DOHH2 (cell line): ENCODE measurements around the gene SLC5A11.

ENCODE experiments used
- H3F3A ChIP-seq: fragments of 200-600 bp; sonication (generic), shearing (Covaris generic); 2 replicates; pipeline ENCODE4 v1.6.0; 2016; ENCODE audit warnings: antibody characterized with exemption, mild to moderate bottlenecking; ENCODE audit not compliant: control insufficient read depth, insufficient read depth
- H3K27ac ChIP-seq: fragments of 200-600 bp; sonication (generic); 2 replicates; pipeline ENCODE4 v1.5.1; 2014; ENCODE audit warnings: low read depth, mild to moderate bottlenecking, low read length, moderate library complexity
- H3K27me3 ChIP-seq: fragments of 200-600 bp; sonication (generic); 2 replicates; pipeline ENCODE4 v1.6.1; 2014; ENCODE audit warnings: mild to moderate bottlenecking, low read length, mixed read lengths; ENCODE audit not compliant: control insufficient read depth
- H3K36me3 ChIP-seq: fragments of 200-600 bp; sonication (generic); 2 replicates; pipeline ENCODE4 v1.6.1; 2014; ENCODE audit warnings: mild to moderate bottlenecking, low read length, moderate library complexity, mixed read lengths; ENCODE audit not compliant: control insufficient read depth
- H3K4me1 ChIP-seq: fragments of 200-600 bp; sonication (generic); 2 replicates; pipeline ENCODE4 v1.6.1; 2014; ENCODE audit warnings: mild to moderate bottlenecking, low read length, mixed read lengths; ENCODE audit not compliant: control insufficient read depth
- H3K4me2 ChIP-seq: fragments of 200-600 bp; sonication (generic); 2 replicates; pipeline ENCODE4 v1.6.0; 2014; ENCODE audit warnings: mild to moderate bottlenecking, low read length, moderate library complexity
- H3K4me3 ChIP-seq: fragments of 200-600 bp; sonication (generic); 2 replicates; pipeline ENCODE4 v1.5.1; 2014; ENCODE audit warnings: mild to moderate bottlenecking, low read length, mixed read lengths
- H3K79me2 ChIP-seq: fragments of 200-600 bp; sonication (generic); 2 replicates; pipeline ENCODE4 v1.6.1; 2014; ENCODE audit warnings: mild to moderate bottlenecking, low read length, mixed read lengths; ENCODE audit not compliant: control insufficient read depth
- H3K9me2 ChIP-seq: fragments of 200-600 bp; sonication (generic); replicated peaks from 2 replicates; pipeline ENCODE4 v1.6.1; 2014; ENCODE audit warnings: mild to moderate bottlenecking, low read length, mixed read lengths; ENCODE audit not compliant: control insufficient read depth
- H3K9me3 ChIP-seq: fragments of 200-600 bp; sonication (generic); 2 replicates; pipeline ENCODE4 v1.6.1; 2014; ENCODE audit warnings: antibody characterized with exemption, low read length, mixed read lengths; ENCODE audit not compliant: control insufficient read depth, insufficient read depth
- H4K20me1 ChIP-seq: fragments of 200-600 bp; sonication (generic); 2 replicates; pipeline ENCODE4 v1.6.0; 2014; ENCODE audit warnings: low read depth, mild to moderate bottlenecking, antibody characterized with exemption, low read length, moderate library complexity; ENCODE audit not compliant: control insufficient read depth, insufficient read depth
- CTCF ChIP-seq: fragments of 200-600 bp; sonication (generic); IDR thresholded peaks from one replicate; pipeline ENCODE4 v1.5.1; 2014; ENCODE audit warnings: antibody characterized with exemption, mild to moderate bottlenecking, low read depth, low read length; ENCODE audit not compliant: poor library complexity, severe bottlenecking
- EZH2phosphoT487 ChIP-seq: fragments of 200-600 bp; sonication (generic); IDR thresholded peaks from 2 replicates; pipeline ENCODE4 v1.6.1; 2017; ENCODE audit warnings: borderline replicate concordance, mild to moderate bottlenecking, antibody characterized with exemption, low read length, moderate library complexity, mixed read lengths

The SLC5A11 gene

GRCh38 chr16:24915576-24915975, 69.8 kb downstream of the SLC5A11 start:
- H3K4me2 ChIP-seq, result no peak overlapping the region
- H3K27me3 ChIP-seq, result no peaks in the 10 kb centered on the region
- no peaks in the 10 kb centered on the region for H3K79me2 ChIP-seq
- H3F3A ChIP-seq, result no peaks in the 10 kb centered on the region
- H3K27ac ChIP-seq, result no peak overlapping the region
- no peaks in the 10 kb centered on the region for H3K36me3 ChIP-seq
- TF ChIP-seq EZH2phosphoT487 (no peak), CTCF (no peak)
- no peaks in the 10 kb centered on the region for H3K9me2 ChIP-seq
- H3K4me3 ChIP-seq, result no peak overlapping the region
- no peaks in the 10 kb centered on the region for H4K20me1 ChIP-seq
- no peaks in the 10 kb centered on the region for H3K9me3 ChIP-seq
- no peaks in the 10 kb centered on the region for H3K4me1 ChIP-seq

- Histone ChIP-seq H3K36me3 (no peaks in the 10 kb centered on the region), H3K27ac (no peak overlapping the region), H3K4me2 (no peak overlapping the region), H3K4me1 (no peaks in the 10 kb centered on the region), H3F3A (no peaks in the 10 kb centered on the region), H3K79me2 (no peaks in the 10 kb centered on the region), H3K9me3 (no peaks in the 10 kb centered on the region), H3K4me3 (no peak overlapping the region), H3K27me3 (no peaks in the 10 kb centered on the region), H4K20me1 (no peaks in the 10 kb centered on the region), H3K9me2 (no peaks in the 10 kb centered on the region)
- TF ChIP-seq EZH2phosphoT487 (no peak), CTCF (no peak)
Observed at GRCh38 chr16:24917236-24917635, 71.5 kb downstream of the SLC5A11 start.

- Histone ChIP-seq H3K4me2 (no peak overlapping the region), H3K79me2 (no peaks in the 10 kb centered on the region), H3K36me3 (no peaks in the 10 kb centered on the region), H3K4me3 (no peak overlapping the region), H3K4me1 (no peaks in the 10 kb centered on the region), H3K9me3 (no peaks in the 10 kb centered on the region), H3K27me3 (no peaks in the 10 kb centered on the region), H3K9me2 (no peaks in the 10 kb centered on the region), H3K27ac (no peak overlapping the region), H3F3A (no peaks in the 10 kb centered on the region), H4K20me1 (no peaks in the 10 kb centered on the region)
- TF ChIP-seq CTCF (no peak), EZH2phosphoT487 (no peak)
Observed at GRCh38 chr16:24917891-24918290, 72.1 kb downstream of the SLC5A11 start.

GRCh38 chr16:24918641-24919040, 72.9 kb downstream of the SLC5A11 start:
- H3K27ac ChIP-seq, result no peak overlapping the region
- TF ChIP-seq EZH2phosphoT487 (no peak), CTCF (no peak)
- no peaks in the 10 kb centered on the region for H3K79me2 ChIP-seq
- no peaks in the 10 kb centered on the region for H4K20me1 ChIP-seq
- H3K9me3 ChIP-seq, result no peaks in the 10 kb centered on the region
- H3K4me2 ChIP-seq, result no peak overlapping the region
- no peaks in the 10 kb centered on the region for H3K36me3 ChIP-seq
- no peak overlapping the region for H3K4me3 ChIP-seq
- no peaks in the 10 kb centered on the region for H3F3A ChIP-seq
- H3K4me1 ChIP-seq, result no peaks in the 10 kb centered on the region
- no peaks in the 10 kb centered on the region for H3K9me2 ChIP-seq
- H3K27me3 ChIP-seq, result no peaks in the 10 kb centered on the region
